Astrocyte of the cerebellum (primary cell): Measurements from ENCODE around the gene CCNB1.
"Not testable (repeated sequence)": the region's sequence is repeated elsewhere in the genome, so short reads cannot be mapped to it uniquely, and the experiment has no call there.

ENCODE experiments used
- DNase-seq: peaks from one replicate; pipeline ENCODE4 v3.0.0-alpha.2; 2011; ENCODE audit warnings: low read depth
- H3K4me3 ChIP-seq: 2 replicates; pipeline ENCODE4 v1.5.1; 2011; ENCODE audit warnings: mild to moderate bottlenecking, low read depth, low read length, moderate library complexity
- CTCF ChIP-seq: IDR thresholded peaks from 2 replicates; pipeline ENCODE4 v1.5.1; 2012; ENCODE audit warnings: low read length, low read depth, moderate library complexity, mild to moderate bottlenecking; ENCODE audit errors: missing control alignments
- in situ Hi-C: cut with HindIII; loops from 2 replicates; pipeline ENCODE4 v1.10.0; 2017; ENCODE audit warnings: low sequenced_read_pairs

CCNB1 gene

GRCh38 chr5:69156456-69156855 lies 10.5 kb upstream of the CCNB1 start:
- in situ Hi-C loops: no loop called here
- no peak for DNase-seq

GRCh38 chr5:69158039-69158438 lies 8.9 kb upstream of the CCNB1 start:
- TF ChIP-seq CTCF: no peak
- in situ Hi-C loops: no loop called here
- DNase-seq: no peak
- no peak overlapping the region for H3K4me3 ChIP-seq

More at GRCh38 chr5:69156456-69156855, 10.5 kb upstream of the CCNB1 start:
- H3K4me3 ChIP-seq: no peak overlapping the region
- no peak for TF ChIP-seq CTCF

- no peak overlapping the region for H3K4me3 ChIP-seq
- no peak for DNase-seq
- no peak for TF ChIP-seq CTCF
- in situ Hi-C loops: no loop called here
Measured at GRCh38 chr5:69160651-69161050, 6.3 kb upstream of the CCNB1 start.

GRCh38 chr5:69167493-69167855 lies 524 bp downstream of the CCNB1 start:
- in situ Hi-C loops: no loop called here
- no peak for TF ChIP-seq CTCF
- DNase-seq: no peak
- H3K4me3 ChIP-seq: peak overlapping the region; percentile 74

- peak overlapping the region; percentile 74 for H3K4me3 ChIP-seq
- no peak for TF ChIP-seq CTCF
- no peak for DNase-seq
- in situ Hi-C loops: no loop called here
Measured at GRCh38 chr5:69167929-69168328, 979 bp downstream of the CCNB1 start.

GRCh38 chr5:69170495-69170894 lies 3.5 kb downstream of the CCNB1 start:
- no peak for TF ChIP-seq CTCF
- no peak for DNase-seq
- in situ Hi-C loops: no loop called here
- H3K4me3 ChIP-seq: no peak overlapping the region

GRCh38 chr5:69170969-69171368 lies 4.0 kb downstream of the CCNB1 start:
- DNase-seq: no peak
- in situ Hi-C loops: no loop called here
- no peak for TF ChIP-seq CTCF
- H3K4me3 ChIP-seq: no peak overlapping the region

- H3K4me3 ChIP-seq, DNase-seq, in situ Hi-C loops: not testable (repeated sequence)
Measured at GRCh38 chr5:69181659-69182293, 14.8 kb downstream of the CCNB1 start.
